H9 (cell line): ENCODE data around the gene CCNY. TPM values are rescaled to one million over a fixed set of nuclear protein-coding genes. Genes with fewer than 3 reads are reported as not detected.

Experiments used
- DNase-seq: peaks from one replicate; pipeline ENCODE4 v3.0.0-alpha.2; 2017
- H2AFZ ChIP-seq: one replicate; pipeline ENCODE4 v1.6.1; 2013; ENCODE audit warnings: mild to moderate bottlenecking, low read length, control low read depth, moderate library complexity
- H2AK5ac ChIP-seq: 2 replicates; pipeline ENCODE4 v1.6.1; 2013; ENCODE audit warnings: low read length, control low read depth, mixed read lengths; ENCODE audit not compliant: insufficient read length
- H2BK120ac ChIP-seq: one replicate; pipeline ENCODE4 v1.6.1; 2013; ENCODE audit warnings: low read depth, mild to moderate bottlenecking, low read length, control low read depth, inconsistent platforms; ENCODE audit not compliant: poor library complexity, severe bottlenecking
- H2BK12ac ChIP-seq: 2 replicates; pipeline ENCODE4 v1.6.1; 2013; ENCODE audit warnings: low read length, control low read depth, mixed read lengths, low read depth; ENCODE audit not compliant: insufficient read length
- H2BK15ac ChIP-seq: 2 replicates; pipeline ENCODE4 v1.6.1; 2013; ENCODE audit warnings: low read depth, low read length, control low read depth
- H2BK20ac ChIP-seq: one replicate; pipeline ENCODE4 v1.6.1; 2013; ENCODE audit warnings: low read depth, mild to moderate bottlenecking, low read length, control low read depth, inconsistent platforms; ENCODE audit not compliant: poor library complexity, severe bottlenecking
- H2BK5ac ChIP-seq: 2 replicates; pipeline ENCODE4 v1.6.1; 2013; ENCODE audit warnings: low read length, control low read depth, mixed read lengths; ENCODE audit not compliant: insufficient read length
- H3K14ac ChIP-seq: 2 replicates; pipeline ENCODE4 v1.6.1; 2013; ENCODE audit warnings: low read length, control low read depth; ENCODE audit not compliant: insufficient read depth
- H3K18ac ChIP-seq: 2 replicates; pipeline ENCODE4 v1.6.1; 2013; ENCODE audit warnings: low read depth, mild to moderate bottlenecking, mixed read lengths, low read length, control low read depth; ENCODE audit not compliant: insufficient read length
- H3K23ac ChIP-seq: 2 replicates; pipeline ENCODE4 v1.6.1; 2013; ENCODE audit warnings: low read length, control low read depth, mixed read lengths, low read depth; ENCODE audit not compliant: insufficient read length
- H3K23me2 ChIP-seq: 2 replicates; pipeline ENCODE4 v1.6.1; 2013; ENCODE audit warnings: low read depth, mild to moderate bottlenecking, mixed read lengths, low read length, control low read depth; ENCODE audit not compliant: insufficient read length, poor library complexity, severe bottlenecking
- H3K27ac ChIP-seq: 2 replicates; pipeline ENCODE4 v1.5.1; 2013; ENCODE audit warnings: low read length, control low read depth, mixed read lengths, low read depth; ENCODE audit not compliant: insufficient read length
- H3K27me3 ChIP-seq: 2 replicates; pipeline ENCODE4 v1.6.1; 2013; ENCODE audit warnings: low read length, control low read depth, inconsistent platforms; ENCODE audit not compliant: insufficient read depth
- H3K4ac ChIP-seq: 2 replicates; pipeline ENCODE4 v1.6.1; 2013; ENCODE audit warnings: low read depth, mild to moderate bottlenecking, control low read depth, inconsistent platforms, low read length, moderate library complexity
- H3K4me1 ChIP-seq: 2 replicates; pipeline ENCODE4 v1.6.1; 2013; ENCODE audit warnings: low read length, control low read depth, inconsistent platforms; ENCODE audit not compliant: insufficient read depth
- H3K4me2 ChIP-seq: 2 replicates; pipeline ENCODE4 v1.6.1; 2013; ENCODE audit warnings: low read length, control low read depth, mixed read lengths; ENCODE audit not compliant: insufficient read length, insufficient read depth
- H3K56ac ChIP-seq: 2 replicates; pipeline ENCODE4 v1.6.1; 2013; ENCODE audit warnings: low read depth, mild to moderate bottlenecking, mixed read lengths, low read length, control low read depth; ENCODE audit not compliant: insufficient read length
- H3K79me1 ChIP-seq: 2 replicates; pipeline ENCODE4 v1.6.1; 2013; ENCODE audit warnings: low read depth, mild to moderate bottlenecking, moderate library complexity, low read length, control low read depth, inconsistent platforms; ENCODE audit not compliant: insufficient read depth, poor library complexity, severe bottlenecking
- H3K79me2 ChIP-seq: 2 replicates; pipeline ENCODE4 v1.6.1; 2013; ENCODE audit warnings: low read length, control low read depth, inconsistent platforms; ENCODE audit not compliant: insufficient read depth
- H3K9ac ChIP-seq: 2 replicates; pipeline ENCODE4 v1.6.1; 2013; ENCODE audit warnings: low read length, control low read depth, mixed read lengths; ENCODE audit not compliant: insufficient read length; ENCODE audit errors: extremely low read depth
- H3K9me3 ChIP-seq: one replicate; pipeline ENCODE4 v1.6.1; 2013; ENCODE audit warnings: low read depth, low read length, inconsistent platforms; ENCODE audit not compliant: control insufficient read depth
- H3T11ph ChIP-seq: one replicate; pipeline ENCODE4 v1.6.1; 2013; ENCODE audit warnings: mild to moderate bottlenecking, low read length, control low read depth, inconsistent platforms
- H4K20me1 ChIP-seq: one replicate; pipeline ENCODE4 v1.6.1; 2013; ENCODE audit not compliant: control insufficient read depth, insufficient read length, insufficient read depth
- H4K5ac ChIP-seq: 2 replicates; pipeline ENCODE4 v1.6.1; 2013; ENCODE audit warnings: low read depth, mild to moderate bottlenecking, mixed read lengths, low read length, control low read depth; ENCODE audit not compliant: insufficient read length
- H4K8ac ChIP-seq: replicated peaks from 2 replicates; pipeline ENCODE4 v1.6.1; 2013; ENCODE audit warnings: low read length, control low read depth, mixed read lengths, low read depth; ENCODE audit not compliant: insufficient read length
- H4K91ac ChIP-seq: 2 replicates; pipeline ENCODE4 v1.6.1; 2013; ENCODE audit warnings: low read depth, mild to moderate bottlenecking, moderate library complexity, mixed read lengths, low read length, control low read depth; ENCODE audit not compliant: insufficient read length
- H3K27ac Mint-ChIP-seq, 3 experiments: 2 replicates in 2 of 3; 3 replicates in 1 of 3; pipeline ENCODE4 v1.8.0; 2020 to 2021; ENCODE audit warnings: mixed read lengths in 3 of 3, mild to moderate bottlenecking in 1 of 3, moderate library complexity in 1 of 3
- H3K27me3 Mint-ChIP-seq: 2 replicates; pipeline ENCODE4 v1.8.0; 2021; ENCODE audit warnings: low read depth, mild to moderate bottlenecking, moderate library complexity, mixed read lengths
- H3K36me3 Mint-ChIP-seq, 3 experiments: 2 replicates in 2 of 3; 3 replicates in 1 of 3; pipeline ENCODE4 v1.8.0; 2020 to 2021; ENCODE audit warnings: low read depth in 3 of 3, mixed read lengths in 3 of 3; ENCODE audit not compliant: insufficient read depth in 1 of 3
- H3K4me1 Mint-ChIP-seq, 2 experiments: 2 replicates each; pipeline ENCODE4 v1.8.0; 2020; ENCODE audit warnings: mixed read lengths in 2 of 2
- H3K4me3 Mint-ChIP-seq, 2 experiments: 2 replicates in 1 of 2; 3 replicates in 1 of 2; pipeline ENCODE4 v1.8.0; 2020 to 2021; ENCODE audit warnings: mild to moderate bottlenecking in 2 of 2, mixed read lengths in 2 of 2, moderate library complexity in 1 of 2
- H3K9me3 Mint-ChIP-seq, 2 experiments: 2 replicates in 1 of 2; 3 replicates in 1 of 2; pipeline ENCODE4 v1.8.0; 2020; ENCODE audit warnings: mild to moderate bottlenecking in 2 of 2, mixed read lengths in 2 of 2, moderate library complexity in 1 of 2
- CTCF ChIP-seq: fragments of 200-600 bp; sonication (generic); conservative IDR thresholded peaks from 3 replicates; pipeline ENCODE4 v1.8.0; 2021; ENCODE audit warnings: antibody characterized with exemption, mild to moderate bottlenecking
- WGBS: extraction: QIAGEN DNeasy Blood & Tissue Kit; methylation state at CpG from one replicate; pipeline ENCODE4 v1.1.7; 2013; ENCODE audit warnings: missing lambda C conversion rate, low lambda C conversion rate, mixed read lengths; ENCODE audit not compliant: insufficient read length; ENCODE audit errors: extremely low coverage; 5-methylcytosine and 5-hydroxymethylcytosine counted together
- total RNA-seq: library from RNA; stranded (reverse); gene quantifications from 2 replicates; pipeline ENCODE4 v1.2.1, GENCODE V29; 2021

CCNY gene
- total RNA-seq, 1 experiment from 2014 or later, result 62.1 TPM

- Histone ChIP-seq H3K4me2 (no peak overlapping the region), H2AK5ac (no peak overlapping the region), H3K18ac (no peak overlapping the region), H3K23me2 (no peaks in the 10 kb centered on the region), H2BK15ac (no peak overlapping the region), H3K23ac (no peak overlapping the region), H3K14ac (no peak overlapping the region), H4K91ac (no peak overlapping the region), H2AFZ (no peak overlapping the region), H3K27ac (no peak overlapping the region), H3K56ac (no peak overlapping the region), H2BK5ac (no peak overlapping the region), H3T11ph (no peak overlapping the region), H2BK12ac (no peak overlapping the region), H3K27me3 (no peaks in the 10 kb centered on the region), H3K9me3 (no peaks in the 10 kb centered on the region), H3K9ac (no peak overlapping the region), H4K20me1 (peaks cover 3% of the 10 kb centered on the region), H3K79me1 (peaks cover 3% of the 10 kb centered on the region), H4K8ac (no peak overlapping the region), H2BK20ac (no peak overlapping the region), H2BK120ac (no peak overlapping the region), H3K4me1 (peaks cover 15% of the 10 kb centered on the region), H4K5ac (no peak overlapping the region), H3K4ac (no peak overlapping the region), H3K79me2 (peaks cover 7% of the 10 kb centered on the region; the same call in 1 of the 2 replicates)
- H3K4me1 Mint-ChIP-seq, result peaks cover 36 to 52% of the 10 kb centered on the region in 2 experiments
- H3K4me3 Mint-ChIP-seq, result no peak overlapping the region
- no peaks in the 10 kb centered on the region for H3K9me3 Mint-ChIP-seq
- peak overlapping the region in 1 of 3 experiments; percentile 22; a peak in 2 of 7 replicates for H3K27ac Mint-ChIP-seq
- no peak for TF ChIP-seq CTCF
- no CpG with 5 or more reads among the region's 5 CpGs for WGBS
- DNase-seq, result no peak
- no peaks in the 10 kb centered on the region for H3K36me3 Mint-ChIP-seq
- H3K27me3 Mint-ChIP-seq, result no peaks in the 10 kb centered on the region
Measured at GRCh38 chr10:35415505-35415904, 79.2 kb downstream of the CCNY start.
